K562 (cell line): ENCODE data around the gene FAM228A. TPM values are rescaled to one million over a fixed set of nuclear protein-coding genes. Genes with fewer than 3 reads are reported as not detected.
A peak's percentile ranks its signal among the peaks of the same experiment; 100 is the strongest.

Experiments
- BDP1 ChIP-seq: IDR thresholded peaks from 3 replicates; pipeline ENCODE4 v1.6.1; 2011; ENCODE audit not compliant: insufficient read length, insufficient read depth
- CC2D1A ChIP-seq: fragments of 450-650 bp; IDR thresholded peaks from 2 replicates; pipeline ENCODE4 v1.6.1; 2017; ENCODE audit warnings: mild to moderate bottlenecking
- CCNT2 ChIP-seq: IDR thresholded peaks from 2 replicates; pipeline ENCODE4 v1.6.1; 2011; ENCODE audit warnings: borderline replicate concordance, low read depth, mild to moderate bottlenecking, moderate library complexity, mixed read lengths, low read length; ENCODE audit not compliant: insufficient read length; ENCODE audit errors: extremely low read depth
- CHCHD3 ChIP-seq: fragments of 250-450 bp; sonication (Bioruptor Pico); IDR thresholded peaks from 2 replicates; pipeline ENCODE4 v2.1.2; 2022; ENCODE audit warnings: mild to moderate bottlenecking
- CREM ChIP-seq: IDR thresholded peaks from 2 replicates; pipeline ENCODE4 v1.6.1; 2014; ENCODE audit warnings: antibody characterized with exemption, low read depth
- HDAC1 ChIP-seq, 2 experiments: fragments of 450-650 bp; IDR thresholded peaks; 2 replicates each; pipeline ENCODE4 v1.6.1; 2016 to 2017; ENCODE audit warnings: inconsistent platforms in 1 of 2, mild to moderate bottlenecking in 1 of 2, moderate library complexity in 1 of 2
- KAT2B ChIP-seq: IDR thresholded peaks from one replicate; pipeline ENCODE4 v1.6.1; 2012; ENCODE audit warnings: low read depth, mild to moderate bottlenecking, control low read depth, inconsistent platforms, low read length, moderate library complexity
- MAZ ChIP-seq, 2 experiments: fragments of 450-650 bp in 1 of 2; sonication (generic) in 1 of 2; formaldehyde crosslinking; IDR thresholded peaks in 1 of 2; conservative IDR thresholded peaks in 1 of 2; 2 replicates each; pipeline versions ENCODE4 v1.4.0 to v1.5.0; 2020; ENCODE audit warnings: mild to moderate bottlenecking in 1 of 2, missing genetic modification reagents in 1 of 2
- NFIC ChIP-seq: fragments of 450-650 bp; IDR thresholded peaks from 2 replicates; pipeline ENCODE4 v1.6.1; 2017; ENCODE audit warnings: mild to moderate bottlenecking, inconsistent platforms
- SMARCB1 ChIP-seq: IDR thresholded peaks from 2 replicates; pipeline ENCODE4 v1.6.1; 2011; ENCODE audit warnings: improper control_type of control experiment, low read depth; ENCODE audit not compliant: insufficient read length
- SMC3 ChIP-seq: conservative IDR thresholded peaks from 2 replicates; pipeline ENCODE4 v1.6.1; 2011; ENCODE audit warnings: low read depth, low read length, improper control_type of control experiment; ENCODE audit not compliant: insufficient read depth
- TEAD4 ChIP-seq, 2 experiments: sonication (generic) in 1 of 2; formaldehyde crosslinking in 1 of 2; IDR thresholded peaks; 2 replicates each; pipeline versions ENCODE4 v1.6.1 to v1.8.0; 2012 to 2022; ENCODE audit warnings: borderline replicate concordance in 1 of 2, inconsistent platforms in 1 of 2, low read length in 1 of 2, mild to moderate bottlenecking in 1 of 2, missing genetic modification reagents in 1 of 2
- XRCC5 ChIP-seq: fragments of 200-400 bp; formaldehyde crosslinking; IDR thresholded peaks from 2 replicates; pipeline ENCODE4 v1.6.1; 2017; ENCODE audit warnings: low read depth, mild to moderate bottlenecking, low read length
- YBX1 ChIP-seq: fragments of 450-650 bp; IDR thresholded peaks from 2 replicates; pipeline ENCODE4 v1.7.1; 2016; ENCODE audit warnings: mild to moderate bottlenecking
- ZFX ChIP-seq: sonication (generic); formaldehyde crosslinking; IDR thresholded peaks from 2 replicates; pipeline ENCODE4 v1.8.0; 2022; ENCODE audit warnings: mild to moderate bottlenecking, missing genetic modification reagents, moderate library complexity
- polyA plus RNA-seq, 8 experiments: library from polyadenylated mRNA; depleted of rRNA in 4 of 8; stranded (reverse) in 5 of 8; unstranded in 3 of 8; fragments of >200 nt; fragmentation: Nextera tagmentation in 2 of 8; fragmentation: Illumina TruSeq in 1 of 8; extraction: Ambion mirVana in 2 of 8; extraction: Trizol in 1 of 8; gene quantifications; 2 replicates each; pipeline versions ENCODE4 v1.2.1 to v1.2.3, GENCODE V29; 2011 to 2014; ENCODE audit warnings: inconsistent platforms in 1 of 8, missing spikeins in 1 of 8
- total RNA-seq, 7 experiments: library from RNA; depleted of rRNA in 6 of 7; stranded (reverse); fragments of >200 nt in 6 of 7; fragmentation: Illumina TruSeq in 2 of 7; extraction: Trizol in 2 of 7; gene quantifications; 2 replicates each; pipeline versions ENCODE4 v1.2.1 to v1.2.3, GENCODE V29; 2011 to 2021; ENCODE audit warnings: low replicate concordance in 1 of 7
- TF ChIP-seq, protein P1 (sequence below), 2 experiments: fragments of 450-650 bp; formaldehyde crosslinking in 1 of 2; IDR thresholded peaks; 2 replicates each; pipeline versions ENCODE4 v1.4.0 to v1.6.1; 2014 to 2020; ENCODE audit warnings: mild to moderate bottlenecking in 2 of 2, borderline replicate concordance in 1 of 2, low read depth in 1 of 2
- TF ChIP-seq, protein P2 (sequence below): IDR thresholded peaks from 3 replicates; pipeline ENCODE4 v1.6.1; 2011; ENCODE audit warnings: borderline replicate concordance, mild to moderate bottlenecking, moderate library complexity; ENCODE audit not compliant: insufficient read length; ENCODE audit errors: extremely low read depth

Gene FAM228A
- total and polyA plus RNA-seq, 9 of the 15 experiments (the other 6 are each of a cell fraction or from before 2014, with no cell fraction given): not detected

DNA sequence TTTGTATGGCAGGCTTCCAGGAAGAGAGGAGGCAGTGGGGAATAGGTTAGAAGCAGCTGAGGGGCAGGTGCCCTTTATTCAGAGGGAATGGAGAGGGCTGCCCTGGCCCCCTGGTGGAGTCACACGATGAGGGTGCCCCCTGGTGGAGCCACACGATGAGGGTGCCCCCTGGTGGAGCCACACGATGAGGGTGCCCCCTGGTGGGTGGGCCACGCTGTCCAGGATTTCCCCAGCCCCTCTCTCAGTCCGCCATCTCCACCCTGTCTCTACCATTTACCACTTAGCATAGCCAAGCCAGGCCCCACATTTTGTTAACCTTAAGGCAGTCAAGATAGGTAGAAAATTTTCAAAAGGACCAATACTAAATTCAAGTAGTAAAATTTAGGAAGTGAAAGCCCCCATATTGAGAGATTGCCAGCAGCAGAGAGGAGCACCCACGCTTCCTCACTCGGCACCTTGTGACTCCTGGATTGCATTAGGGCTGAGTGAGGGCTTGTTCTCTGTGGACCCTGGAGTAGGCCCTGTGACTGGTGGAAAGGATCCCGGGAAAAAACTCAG, 10.4 kb upstream of the FAM228A start (continued):
- no peak for TF ChIP-seq TEAD4 (IDR thresholded peaks at IDR 0.05; ENCODE audit: low read length)
- no peak for TF ChIP-seq TEAD4 (CRISPR knock-in tag; IDR thresholded peaks at IDR 0.05; ENCODE audit: borderline replicate concordance)
- peak; percentile 94 for TF ChIP-seq SMC3
- TF ChIP-seq SMARCB1: no peak
- TF ChIP-seq, protein P1, sequence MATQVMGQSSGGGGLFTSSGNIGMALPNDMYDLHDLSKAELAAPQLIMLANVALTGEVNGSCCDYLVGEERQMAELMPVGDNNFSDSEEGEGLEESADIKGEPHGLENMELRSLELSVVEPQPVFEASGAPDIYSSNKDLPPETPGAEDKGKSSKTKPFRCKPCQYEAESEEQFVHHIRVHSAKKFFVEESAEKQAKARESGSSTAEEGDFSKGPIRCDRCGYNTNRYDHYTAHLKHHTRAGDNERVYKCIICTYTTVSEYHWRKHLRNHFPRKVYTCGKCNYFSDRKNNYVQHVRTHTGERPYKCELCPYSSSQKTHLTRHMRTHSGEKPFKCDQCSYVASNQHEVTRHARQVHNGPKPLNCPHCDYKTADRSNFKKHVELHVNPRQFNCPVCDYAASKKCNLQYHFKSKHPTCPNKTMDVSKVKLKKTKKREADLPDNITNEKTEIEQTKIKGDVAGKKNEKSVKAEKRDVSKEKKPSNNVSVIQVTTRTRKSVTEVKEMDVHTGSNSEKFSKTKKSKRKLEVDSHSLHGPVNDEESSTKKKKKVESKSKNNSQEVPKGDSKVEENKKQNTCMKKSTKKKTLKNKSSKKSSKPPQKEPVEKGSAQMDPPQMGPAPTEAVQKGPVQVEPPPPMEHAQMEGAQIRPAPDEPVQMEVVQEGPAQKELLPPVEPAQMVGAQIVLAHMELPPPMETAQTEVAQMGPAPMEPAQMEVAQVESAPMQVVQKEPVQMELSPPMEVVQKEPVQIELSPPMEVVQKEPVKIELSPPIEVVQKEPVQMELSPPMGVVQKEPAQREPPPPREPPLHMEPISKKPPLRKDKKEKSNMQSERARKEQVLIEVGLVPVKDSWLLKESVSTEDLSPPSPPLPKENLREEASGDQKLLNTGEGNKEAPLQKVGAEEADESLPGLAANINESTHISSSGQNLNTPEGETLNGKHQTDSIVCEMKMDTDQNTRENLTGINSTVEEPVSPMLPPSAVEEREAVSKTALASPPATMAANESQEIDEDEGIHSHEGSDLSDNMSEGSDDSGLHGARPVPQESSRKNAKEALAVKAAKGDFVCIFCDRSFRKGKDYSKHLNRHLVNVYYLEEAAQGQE (IDR thresholded peaks at IDR 0.05; ENCODE audit: borderline replicate concordance): peak; percentile 86
- TF ChIP-seq, protein P1 (CRISPR knock-in tag; IDR thresholded peaks at IDR 0.05; ENCODE audit: low read depth): no peak
- TF ChIP-seq HDAC1 (IDR thresholded peaks at IDR 0.05): no peak
- peak in 1 of 2 experiments; percentile 81; a peak in 2 of 4 replicates for TF ChIP-seq MAZ (CRISPR knock-in tag; conservative IDR thresholded peaks at IDR 0.05 in 1 of 2, IDR thresholded peaks at IDR 0.05 in 1 of 2)
- TF ChIP-seq BDP1: no peak
- TF ChIP-seq NFIC: peak; percentile 24; the same call in 1 of the 2 replicates
- peak; percentile 66; the same call in 1 of the 2 replicates for TF ChIP-seq CC2D1A
- TF ChIP-seq, protein P2, sequence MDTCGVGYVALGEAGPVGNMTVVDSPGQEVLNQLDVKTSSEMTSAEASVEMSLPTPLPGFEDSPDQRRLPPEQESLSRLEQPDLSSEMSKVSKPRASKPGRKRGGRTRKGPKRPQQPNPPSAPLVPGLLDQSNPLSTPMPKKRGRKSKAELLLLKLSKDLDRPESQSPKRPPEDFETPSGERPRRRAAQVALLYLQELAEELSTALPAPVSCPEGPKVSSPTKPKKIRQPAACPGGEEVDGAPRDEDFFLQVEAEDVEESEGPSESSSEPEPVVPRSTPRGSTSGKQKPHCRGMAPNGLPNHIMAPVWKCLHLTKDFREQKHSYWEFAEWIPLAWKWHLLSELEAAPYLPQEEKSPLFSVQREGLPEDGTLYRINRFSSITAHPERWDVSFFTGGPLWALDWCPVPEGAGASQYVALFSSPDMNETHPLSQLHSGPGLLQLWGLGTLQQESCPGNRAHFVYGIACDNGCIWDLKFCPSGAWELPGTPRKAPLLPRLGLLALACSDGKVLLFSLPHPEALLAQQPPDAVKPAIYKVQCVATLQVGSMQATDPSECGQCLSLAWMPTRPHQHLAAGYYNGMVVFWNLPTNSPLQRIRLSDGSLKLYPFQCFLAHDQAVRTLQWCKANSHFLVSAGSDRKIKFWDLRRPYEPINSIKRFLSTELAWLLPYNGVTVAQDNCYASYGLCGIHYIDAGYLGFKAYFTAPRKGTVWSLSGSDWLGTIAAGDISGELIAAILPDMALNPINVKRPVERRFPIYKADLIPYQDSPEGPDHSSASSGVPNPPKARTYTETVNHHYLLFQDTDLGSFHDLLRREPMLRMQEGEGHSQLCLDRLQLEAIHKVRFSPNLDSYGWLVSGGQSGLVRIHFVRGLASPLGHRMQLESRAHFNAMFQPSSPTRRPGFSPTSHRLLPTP: no peak
- no peak for TF ChIP-seq CHCHD3 (CRISPR knock-in tag)
- no peak for TF ChIP-seq YBX1
- peak; percentile 61 for TF ChIP-seq CREM
- TF ChIP-seq CCNT2: no peak
- TF ChIP-seq ZFX (CRISPR knock-in tag): no peak
- peak; percentile 56; the same call in 1 of the 2 replicates for TF ChIP-seq XRCC5
- TF ChIP-seq KAT2B: peak; percentile 99
